ENCODE measurements around the gene GAS2. TPM values are rescaled to one million over a fixed set of nuclear protein-coding genes. Genes with fewer than 3 reads are reported as not detected.

Gene GAS2
- 1.0 and 1.4 TPM in 2 replicates for total RNA-seq

GRCh38 chr11:22666325-22666687 is at the start of gene GAS2:
TSS of gene GAS2 (plus strand) at chr11:22666611. CDS start at chr11:22674870, 8,259 bp downstream.

DNA sequence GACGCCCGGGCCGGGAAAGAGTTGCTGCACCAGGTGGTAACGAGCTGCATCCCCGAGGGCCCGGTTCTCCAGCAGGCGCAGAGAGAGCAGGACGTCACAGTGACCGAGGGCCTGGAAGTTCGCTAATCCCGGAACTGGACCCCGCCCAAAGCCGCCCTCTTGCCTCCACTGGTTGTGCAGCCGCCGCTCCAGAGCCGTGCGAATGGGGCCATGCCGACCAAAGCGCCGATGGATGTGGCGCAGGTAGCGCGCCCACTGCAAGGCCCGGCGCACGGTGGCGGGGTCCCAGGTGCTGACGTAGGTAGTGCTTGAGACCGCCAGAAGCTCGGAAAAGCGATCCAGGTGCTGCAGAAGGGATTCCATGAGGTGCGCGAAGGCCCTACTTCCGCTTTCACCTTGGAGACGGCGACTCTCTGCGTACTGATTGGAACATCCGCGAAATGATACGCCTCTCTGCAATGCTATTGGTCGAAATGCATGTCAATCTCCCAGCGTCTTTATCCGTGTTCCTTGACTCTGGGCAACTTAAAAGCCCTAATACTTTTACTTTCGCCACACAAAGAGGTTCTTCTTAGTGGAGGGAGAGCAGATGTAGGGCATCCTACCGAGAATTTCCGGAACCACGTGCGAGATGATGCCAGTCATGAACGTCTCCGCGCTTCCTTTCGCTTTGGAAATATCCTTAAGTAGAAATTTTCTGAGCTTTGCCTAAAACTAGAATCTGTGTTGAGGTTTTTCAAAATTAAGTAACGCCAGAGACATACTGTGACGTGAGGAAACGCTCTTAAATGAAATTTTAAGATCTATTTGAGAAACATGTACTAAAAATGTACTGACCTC is 40.7 kb upstream of the GAS2 start, which contains the start of gene FANCF:
Gene FANCF (minus strand): TSS at position 376 of the 840 bp plus-strand sequence. CDS start 13 bp downstream, at position 363.

GRCh38 chr11:22829231-22830081 is 163.0 kb downstream of the GAS2 start, which contains the start of gene SVIP:
TSS of gene SVIP (minus strand) at chr11:22829801. CDS start at chr11:22829748, 53 bp downstream.

GRCh38 chr11:22860241-22860640 is 193.8 kb downstream of the GAS2 start, which contains the start of gene CCDC179:
TSS of gene CCDC179 (minus strand) at chr11:22860474. CDS start at chr11:22860421, 53 bp downstream.

Other genes starting within 250 kb of the GAS2 start
- 11.3 and 13.5 TPM in 2 replicates for gene FANCF, start 40.8 kb upstream of the GAS2 start, total RNA-seq
- gene SVIP, start 163.2 kb downstream of the GAS2 start, total RNA-seq: 4.1 and 9.2 TPM in 2 replicates
- gene CCDC179, start 193.9 kb downstream of the GAS2 start, total RNA-seq: not detected in 2 replicates